Esophagus (tissue), 2 donors: ENCODE results near the gene ARRB2. TPM values are rescaled to one million over a fixed set of nuclear protein-coding genes. Genes with fewer than 3 reads are reported as not detected.

Experiments used
- H3K27ac ChIP-seq, 2 donors: one replicate each; pipeline ENCODE4 v1.5.1; 2013; ENCODE audit warnings: low read depth in 2 of 2, mild to moderate bottlenecking in 2 of 2, inconsistent platforms in 1 of 2, low read length in 1 of 2, moderate library complexity in 1 of 2
- H3K27me3 ChIP-seq, 2 donors: one replicate each; pipeline ENCODE4 v1.6.1; 2013; ENCODE audit warnings: low read length in 2 of 2, control low read depth in 1 of 2, mild to moderate bottlenecking in 1 of 2; ENCODE audit not compliant: insufficient read depth in 2 of 2, control insufficient read depth in 1 of 2
- H3K36me3 ChIP-seq, 2 donors: one replicate each; pipeline ENCODE4 v1.6.1; 2013; ENCODE audit warnings: low read length in 1 of 2; ENCODE audit not compliant: control insufficient read depth in 2 of 2, insufficient read depth in 2 of 2
- H3K4me1 ChIP-seq, 2 donors: one replicate each; pipeline ENCODE4 v1.6.1; 2013; ENCODE audit warnings: low read length in 1 of 2; ENCODE audit not compliant: control insufficient read depth in 2 of 2, insufficient read depth in 2 of 2
- H3K4me3 ChIP-seq, 2 donors: one replicate each; pipeline ENCODE4 v1.5.1; 2013; ENCODE audit warnings: low read length in 2 of 2, mild to moderate bottlenecking in 2 of 2, low read depth in 1 of 2, moderate library complexity in 1 of 2
- H3K9me3 ChIP-seq, 2 donors: one replicate each; pipeline ENCODE4 v1.6.1; 2013; ENCODE audit warnings: mild to moderate bottlenecking in 2 of 2, low read depth in 1 of 2, low read length in 1 of 2, moderate library complexity in 1 of 2; ENCODE audit not compliant: control insufficient read depth in 2 of 2, insufficient read depth in 1 of 2
- WGBS, 2 donors: extraction: QIAGEN DNeasy Blood & Tissue Kit; methylation state at CpG; one replicate each; pipeline ENCODE4 v1.1.7; 2013; 5-methylcytosine and 5-hydroxymethylcytosine counted together
- polyA plus RNA-seq, 2 donors: library from polyadenylated mRNA; stranded (reverse); fragments of 200-250 nt; gene quantifications; one replicate each; pipeline ENCODE4 v1.2.3, GENCODE V29; 2013
- donor health status: healthy with polysubstance abuse.
- donor health status: Bipolar disorder and iron deficiency.

ARRB2 gene
- polyA plus RNA-seq, 2 donors: 10.6 TPM

DNA sequence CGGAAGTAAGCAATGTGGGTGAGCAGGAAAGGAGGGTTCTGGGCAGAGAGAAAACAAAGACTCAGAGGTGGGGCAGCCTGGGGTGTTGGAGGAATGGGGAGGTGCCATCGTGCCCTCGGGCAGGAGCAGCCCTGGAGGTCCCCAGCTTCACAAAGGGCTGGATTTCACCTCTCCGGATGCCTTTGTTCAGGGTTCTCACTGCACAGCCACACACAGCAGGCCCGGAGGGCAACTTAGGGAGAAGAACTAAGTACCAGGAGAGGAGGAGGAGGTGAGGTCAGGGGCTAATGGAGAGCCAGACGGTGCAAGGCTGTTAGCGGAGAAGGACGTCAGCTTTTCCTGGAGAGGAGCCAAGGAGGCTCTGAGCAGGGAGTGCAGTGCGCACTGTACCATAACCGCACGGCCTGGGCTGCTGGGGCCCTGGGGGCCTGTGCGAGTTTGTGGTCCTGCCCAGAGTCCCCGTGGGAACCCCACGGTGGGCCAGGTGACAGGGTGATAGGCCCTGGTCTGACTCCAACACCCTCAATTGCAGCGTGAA is 9.3 kb downstream of the ARRB2 start:
- no peak overlapping the region for H3K4me3 ChIP-seq
- 66 to 70% methylated on average over 15 of the region's 15 CpGs for WGBS, 2 donors
- H3K27me3 ChIP-seq: no peaks in the 10 kb centered on the region
- H3K36me3 ChIP-seq: peaks cover 6 to 11% of the 10 kb centered on the region in 2 donors
- no peaks in the 10 kb centered on the region for H3K9me3 ChIP-seq
- no peak overlapping the region for H3K27ac ChIP-seq
- H3K4me1 ChIP-seq: peaks cover 3 to 4% of the 10 kb centered on the region in 2 donors

DNA sequence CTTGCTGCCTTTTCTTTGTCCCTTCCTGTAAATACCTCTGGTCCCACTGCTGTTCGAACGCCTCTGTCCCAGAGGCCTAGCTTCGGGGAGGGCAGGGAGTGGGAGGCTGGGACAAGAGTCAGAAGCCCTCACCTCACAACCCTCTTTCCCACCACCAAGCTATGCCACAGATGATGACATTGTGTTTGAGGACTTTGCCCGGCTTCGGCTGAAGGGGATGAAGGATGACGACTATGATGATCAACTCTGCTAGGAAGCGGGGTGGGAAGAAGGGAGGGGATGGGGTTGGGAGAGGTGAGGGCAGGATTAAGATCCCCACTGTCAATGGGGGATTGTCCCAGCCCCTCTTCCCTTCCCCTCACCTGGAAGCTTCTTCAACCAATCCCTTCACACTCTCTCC is 10.4 kb downstream of the ARRB2 start:
- 87 to 90% methylated on average over 7 of the region's 7 CpGs for WGBS, 2 donors
- Histone ChIP-seq H3K9me3 (no peaks in the 10 kb centered on the region), H3K27ac (no peak overlapping the region), H3K4me3 (no peak overlapping the region), H3K36me3 (peaks cover 6 to 11% of the 10 kb centered on the region in 2 donors), H3K27me3 (no peaks in the 10 kb centered on the region), H3K4me1 (peaks cover 3 to 4% of the 10 kb centered on the region in 2 donors)

DNA sequence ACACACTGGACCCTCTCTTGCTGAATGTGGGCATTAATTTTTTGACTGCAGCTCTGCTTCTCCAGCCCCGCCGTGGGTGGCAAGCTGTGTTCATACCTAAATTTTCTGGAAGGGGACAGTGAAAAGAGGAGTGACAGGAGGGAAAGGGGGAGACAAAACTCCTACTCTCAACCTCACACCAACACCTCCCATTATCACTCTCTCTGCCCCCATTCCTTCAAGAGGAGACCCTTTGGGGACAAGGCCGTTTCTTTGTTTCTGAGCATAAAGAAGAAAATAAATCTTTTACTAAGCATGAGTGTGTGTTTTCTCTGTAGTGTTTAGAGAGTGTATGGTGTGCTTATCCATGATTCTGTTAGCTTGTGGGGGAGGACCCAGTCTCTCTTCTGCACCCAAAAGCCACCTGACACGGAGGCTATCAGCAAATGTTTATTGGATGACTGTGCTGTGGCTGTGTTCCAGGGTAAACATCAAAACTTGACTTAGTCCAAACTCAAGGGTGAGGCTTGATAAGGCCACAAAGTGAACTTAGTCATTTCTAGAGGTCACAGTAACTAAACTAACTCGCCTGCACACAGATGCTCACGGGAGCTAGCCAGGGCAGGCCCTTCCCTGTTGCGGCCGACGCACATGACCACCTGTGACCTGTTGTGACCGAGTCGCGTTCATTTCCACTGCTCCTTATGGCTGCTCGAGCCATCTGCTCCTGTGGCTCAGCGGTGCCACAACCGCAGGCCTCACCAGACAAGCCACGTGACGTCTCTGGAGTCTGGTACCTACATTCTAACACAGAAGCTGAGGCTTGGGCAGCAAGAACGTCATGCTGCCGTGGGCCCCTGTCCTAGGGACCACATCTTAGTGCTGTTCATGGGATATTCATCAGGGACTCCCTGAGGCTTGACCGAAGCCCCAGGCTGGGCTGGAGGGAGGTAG is 11.0 kb downstream of the ARRB2 start:
- Histone ChIP-seq H3K4me3 (no peak overlapping the region), H3K9me3 (no peaks in the 10 kb centered on the region), H3K36me3 (peaks cover 6 to 11% of the 10 kb centered on the region in 2 donors), H3K27me3 (no peaks in the 10 kb centered on the region), H3K4me1 (peaks cover 3 to 4% of the 10 kb centered on the region in 2 donors), H3K27ac (no peak overlapping the region)
- 54 to 62% methylated on average over 20 of the region's 20 CpGs for WGBS, 2 donors

DNA sequence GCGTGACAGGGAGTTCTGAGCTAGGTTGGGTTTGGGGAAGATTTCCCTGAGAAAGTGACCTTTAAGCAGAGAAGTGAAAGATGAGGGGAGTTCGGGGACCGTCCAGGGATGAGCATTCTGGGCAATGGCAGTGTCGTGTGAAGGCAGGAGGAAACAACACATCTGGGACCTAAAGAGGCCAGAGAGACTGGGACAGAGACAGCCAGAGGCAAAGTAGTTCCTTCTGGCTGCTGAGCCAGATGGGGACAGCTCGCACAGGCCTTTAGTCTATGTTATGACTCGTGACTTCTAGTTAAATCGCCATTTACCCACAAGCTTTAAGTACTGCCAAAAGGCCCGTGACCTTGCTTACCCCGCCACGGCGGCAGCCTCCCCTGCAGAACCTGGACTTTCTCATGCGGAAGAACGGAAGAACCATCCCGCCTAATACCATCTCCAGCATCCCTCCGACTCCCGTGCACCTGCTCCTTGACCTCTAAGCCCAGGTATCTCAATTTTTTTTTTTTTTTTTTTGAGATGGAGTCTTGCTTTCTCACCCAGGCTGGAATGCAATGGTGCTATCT is 12.3 kb downstream of the ARRB2 start:
- 85 to 92% methylated on average over 16 of the region's 16 CpGs for WGBS, 2 donors
- no peak overlapping the region for H3K27ac ChIP-seq

DNA sequence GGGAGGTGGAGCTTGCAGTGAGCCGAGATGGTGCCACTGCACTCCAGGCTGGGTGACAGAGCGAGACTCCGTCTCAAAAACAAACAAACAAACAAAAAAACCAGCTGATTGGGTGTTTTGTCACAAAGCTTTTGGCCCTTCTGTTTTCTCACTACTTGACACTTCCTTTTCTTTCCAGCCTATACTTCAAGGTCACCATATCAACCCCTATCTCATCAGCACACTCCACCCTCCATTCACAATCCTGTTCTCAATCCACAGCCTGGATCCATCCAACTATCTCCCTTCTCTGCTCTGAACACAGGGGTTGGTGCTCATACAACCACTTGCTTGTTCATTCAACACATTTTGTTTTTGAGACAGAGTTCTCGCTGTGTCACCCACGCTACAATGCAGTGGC is 14.2 kb downstream of the ARRB2 start:
- no peaks in the 10 kb centered on the region for H3K36me3 ChIP-seq

More for the DNA sequence above, 12.3 kb downstream of the ARRB2 start:
- Histone ChIP-seq H3K36me3 (peaks cover 3 to 6% of the 10 kb centered on the region in 2 donors), H3K4me3 (no peak overlapping the region), H3K27me3 (no peaks in the 10 kb centered on the region), H3K4me1 (peaks cover 3 to 4% of the 10 kb centered on the region in 2 donors), H3K9me3 (no peaks in the 10 kb centered on the region)

DNA sequence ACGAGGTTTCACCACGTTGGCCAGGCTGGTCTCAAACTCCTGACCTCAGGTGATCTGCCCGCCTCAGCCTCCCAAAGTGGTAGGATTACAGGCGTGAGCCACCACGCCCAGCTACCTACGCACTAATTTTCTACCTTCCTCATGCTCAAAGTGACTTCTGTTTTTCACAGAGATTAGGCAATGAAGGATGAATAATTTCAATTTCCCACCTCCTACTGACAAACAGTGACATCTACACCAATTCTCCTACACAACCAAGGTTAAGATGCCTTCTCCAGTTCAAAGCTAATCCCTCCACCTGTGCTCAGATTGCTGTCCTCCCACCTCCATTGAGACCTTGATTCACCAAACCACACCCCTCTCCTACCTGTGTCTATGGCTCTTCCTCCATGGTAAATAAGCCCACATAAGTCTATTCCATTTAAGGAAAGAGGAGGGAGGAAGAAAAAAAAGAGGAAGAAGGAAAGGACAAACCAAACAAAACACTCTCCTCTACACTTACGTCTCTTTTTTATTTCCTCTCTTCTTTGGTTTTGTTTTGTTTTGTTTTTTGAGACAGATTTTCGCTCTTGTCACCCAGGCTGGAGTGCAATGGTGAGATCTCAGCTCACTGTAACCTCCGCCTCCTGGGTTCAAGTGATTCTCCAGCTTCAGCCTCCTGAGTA is 15.3 kb downstream of the ARRB2 start:
- Histone ChIP-seq H3K4me3 (no peak overlapping the region), H3K9me3 (no peaks in the 10 kb centered on the region)
- 80 to 81% methylated on average over 8 to 9 of the region's 9 CpGs for WGBS, 2 donors

More for the DNA sequence above, 14.2 kb downstream of the ARRB2 start:
- H3K27ac ChIP-seq: no peak overlapping the region
- H3K4me3 ChIP-seq: no peak overlapping the region
- peaks cover 3 to 4% of the 10 kb centered on the region in 2 donors for H3K4me1 ChIP-seq
- H3K27me3 ChIP-seq: no peaks in the 10 kb centered on the region
- WGBS, 2 donors: 81 to 89% methylated on average over 5 of the region's 5 CpGs
- H3K9me3 ChIP-seq: no peaks in the 10 kb centered on the region

DNA sequence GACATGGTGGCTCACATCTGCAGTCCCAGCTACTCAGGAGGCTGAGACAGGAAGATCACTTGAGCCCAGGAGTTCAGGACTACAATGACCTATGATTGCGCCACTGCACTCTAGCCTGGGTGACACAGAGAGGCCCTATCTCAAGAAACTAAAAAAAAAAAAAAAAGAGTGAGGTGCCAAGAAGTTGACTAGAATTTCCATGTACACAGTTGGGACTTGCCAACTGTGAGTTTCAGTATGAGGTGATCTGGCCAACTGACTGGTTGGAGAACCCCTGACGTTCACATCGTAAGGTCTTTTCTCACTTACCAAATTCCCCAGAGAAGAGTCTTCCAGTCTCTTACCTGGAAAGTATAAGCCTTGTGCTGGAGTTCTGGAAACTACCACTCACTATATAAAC is 17.7 kb downstream of the ARRB2 start:
- no peak overlapping the region for H3K4me3 ChIP-seq
- no peaks in the 10 kb centered on the region for H3K9me3 ChIP-seq
- WGBS, 2 donors: 27 to 39% methylated on average over 3 of the region's 3 CpGs
- H3K36me3 ChIP-seq: peaks cover 0 to 4% of the 10 kb centered on the region in 2 donors
- H3K27me3 ChIP-seq: no peaks in the 10 kb centered on the region
- H3K27ac ChIP-seq: no peak overlapping the region
- H3K4me1 ChIP-seq: peaks cover 0 to 3% of the 10 kb centered on the region in 2 donors

More for the DNA sequence above, 15.3 kb downstream of the ARRB2 start:
- no peak overlapping the region for H3K27ac ChIP-seq
- H3K27me3 ChIP-seq: no peaks in the 10 kb centered on the region
- H3K4me1 ChIP-seq: peaks cover 3 to 7% of the 10 kb centered on the region in 2 donors
- no peaks in the 10 kb centered on the region for H3K36me3 ChIP-seq

DNA sequence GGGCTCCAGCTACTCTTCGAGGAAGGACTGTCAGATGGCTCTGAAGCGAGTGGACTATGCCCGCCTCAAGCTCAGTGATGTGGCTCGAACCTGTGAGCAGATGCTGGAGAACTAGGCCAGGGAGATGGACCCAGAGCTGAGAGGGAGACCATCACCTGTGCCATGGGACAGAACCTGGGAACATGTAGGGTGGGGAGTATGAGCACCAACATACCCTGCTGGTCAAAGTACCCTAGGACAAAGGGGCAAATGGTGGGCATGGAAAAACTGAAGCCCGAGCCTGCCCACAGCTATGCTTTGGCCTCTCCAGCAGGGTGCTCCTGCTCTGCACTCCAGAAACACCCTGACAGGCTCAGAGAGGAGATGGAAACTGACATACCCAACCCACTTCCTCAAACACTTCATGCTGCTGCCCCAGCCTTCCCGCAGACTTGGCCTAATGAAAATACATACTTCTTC is 22.7 kb downstream of the ARRB2 start:
- Histone ChIP-seq H3K36me3 (peaks cover 0 to 6% of the 10 kb centered on the region in 2 donors), H3K9me3 (no peaks in the 10 kb centered on the region), H3K27ac (no peak overlapping the region), H3K4me3 (no peak overlapping the region), H3K27me3 (no peaks in the 10 kb centered on the region), H3K4me1 (peaks cover 0 to 3% of the 10 kb centered on the region in 2 donors)
- WGBS, 2 donors: 79 to 81% methylated on average over 6 of the region's 6 CpGs

DNA sequence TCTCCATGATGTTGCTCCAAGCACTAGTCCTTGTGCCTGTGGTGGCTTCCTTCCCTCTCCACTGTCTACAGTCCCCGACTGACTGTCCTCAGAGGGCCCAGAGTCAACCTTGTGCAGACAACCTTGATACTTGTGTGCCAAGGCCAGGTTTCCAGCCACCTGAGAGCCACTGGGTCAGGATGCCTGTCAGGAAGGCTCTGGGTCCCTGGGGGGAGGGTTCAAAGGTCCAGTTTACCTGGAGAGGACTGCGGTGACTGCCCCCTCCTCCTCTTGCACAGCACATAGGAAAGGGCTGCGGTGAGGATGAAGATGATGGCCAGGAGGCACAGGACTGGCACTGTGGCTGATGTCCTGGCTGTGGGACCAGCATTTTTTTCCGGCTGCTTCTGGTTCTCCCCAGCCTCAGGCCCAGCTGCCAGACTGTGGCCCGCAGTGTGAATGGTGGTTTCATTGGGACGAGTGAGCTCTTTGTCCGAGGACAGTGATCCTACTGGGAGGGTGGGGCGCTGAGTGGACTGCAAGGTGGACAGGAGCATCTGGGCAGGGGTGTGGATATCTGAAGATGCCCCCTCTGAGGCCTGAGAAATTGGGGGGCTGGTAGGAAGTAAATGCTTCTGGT is 24.5 kb downstream of the ARRB2 start:
- Histone ChIP-seq H3K4me3 (no peak overlapping the region), H3K36me3 (peaks cover 0 to 6% of the 10 kb centered on the region in 2 donors), H3K9me3 (no peaks in the 10 kb centered on the region), H3K27me3 (no peaks in the 10 kb centered on the region), H3K4me1 (peaks cover 5 to 6% of the 10 kb centered on the region in 2 donors), H3K27ac (no peak overlapping the region)
- 87 to 88% methylated on average over 8 of the region's 8 CpGs for WGBS, 2 donors
